ENCODE measurements around the gene LDAF1.

The LDAF1 gene

DNA sequence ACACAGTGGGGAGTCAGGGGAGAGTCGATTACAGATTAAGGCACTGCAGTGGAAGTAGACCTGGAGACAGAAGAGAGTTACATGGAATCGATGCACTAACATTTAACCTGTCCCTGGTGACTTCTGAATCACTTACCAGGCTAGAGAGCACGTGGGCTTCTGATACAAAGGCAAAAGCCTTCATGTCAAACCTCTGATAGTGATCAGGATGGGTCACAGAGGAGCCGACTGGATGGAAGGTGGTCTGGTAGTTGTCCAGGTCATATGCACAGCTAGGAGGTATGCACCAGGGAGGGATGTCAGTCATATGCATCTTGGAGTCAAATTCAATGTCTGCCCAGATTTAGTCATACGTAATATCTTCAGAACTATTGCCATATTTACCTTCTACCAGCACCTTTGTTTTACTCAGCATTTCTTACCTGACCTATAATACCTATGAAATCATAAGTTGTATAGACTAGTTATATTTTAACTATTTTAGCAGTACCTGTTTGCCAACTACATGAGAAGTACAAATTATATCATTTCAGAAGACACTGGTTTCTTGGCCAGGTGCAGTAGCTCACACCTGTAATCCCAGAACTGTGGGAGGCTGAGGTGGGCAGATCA lies 41.2 kb downstream of the LDAF1 start:
- no peak for DNase-seq

DNA sequence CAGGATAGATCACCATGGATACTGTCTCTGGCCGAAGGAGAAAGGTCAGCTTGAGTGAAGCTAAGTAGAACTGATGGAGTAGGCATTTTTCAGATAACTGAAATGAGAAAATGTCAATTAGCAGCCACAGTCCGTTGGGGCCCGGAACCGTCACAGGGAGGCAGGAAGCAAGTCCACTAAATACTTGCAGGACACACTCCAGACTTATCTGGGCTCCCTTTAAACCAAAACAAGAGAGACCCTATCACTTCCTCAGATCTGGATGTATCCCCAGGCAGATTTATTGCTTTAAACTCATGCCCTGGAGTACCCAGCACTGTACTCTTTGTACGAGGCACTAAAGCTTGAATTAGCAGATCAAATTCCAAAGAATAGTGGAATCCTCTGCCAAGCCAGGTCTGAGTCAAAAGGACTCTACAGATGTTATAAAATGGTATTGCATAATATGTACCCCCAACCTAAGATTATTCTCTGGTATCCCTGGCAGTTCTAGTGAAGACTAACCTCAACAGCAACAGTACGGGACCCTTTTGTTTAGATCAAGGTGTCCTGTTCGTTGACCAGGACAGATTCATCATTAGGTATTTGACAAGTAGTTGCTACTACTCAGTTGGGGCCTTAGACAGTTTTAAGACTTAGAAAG lies 44.8 kb downstream of the LDAF1 start:
- no peak for DNase-seq

DNA sequence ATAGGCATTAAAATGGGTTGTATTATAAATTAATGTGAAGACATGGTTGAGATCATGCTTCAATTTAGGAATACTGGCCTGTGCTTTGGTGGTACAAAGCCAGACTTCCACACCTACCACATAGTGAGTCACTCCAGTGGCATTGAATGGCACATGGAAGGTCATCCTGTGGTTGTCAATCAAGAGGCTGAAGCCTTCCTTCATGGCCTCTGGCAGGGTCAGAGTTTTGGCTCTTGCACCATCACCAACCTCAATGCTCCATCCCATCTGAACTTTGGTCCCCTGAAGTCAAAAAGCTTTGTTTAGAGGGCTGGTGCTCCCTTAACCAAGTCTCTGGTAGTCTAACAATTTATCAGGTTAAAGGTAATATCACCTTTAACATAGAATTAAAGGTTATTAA lies 46.8 kb downstream of the LDAF1 start:
- DNase-seq = no peak

DNA sequence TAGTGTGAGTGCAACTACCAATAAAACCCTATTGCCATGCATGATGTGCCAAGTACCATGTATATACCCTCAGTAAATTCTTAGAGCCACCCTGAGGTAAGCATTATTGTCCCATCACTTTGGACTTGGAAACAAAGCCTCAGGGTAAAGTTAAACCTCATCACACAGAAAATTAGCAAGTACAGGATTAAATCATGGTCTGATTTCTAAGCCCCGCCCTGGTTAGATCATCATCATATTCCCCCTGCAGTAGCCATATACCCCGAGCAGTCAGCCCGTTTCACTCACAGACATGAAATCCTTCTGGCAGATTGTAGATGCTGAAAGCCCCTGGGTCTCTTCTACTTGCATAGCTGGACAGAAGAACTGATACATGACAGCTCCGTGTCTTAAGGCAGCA lies 48.1 kb downstream of the LDAF1 start:
- no peak for DNase-seq

DNA sequence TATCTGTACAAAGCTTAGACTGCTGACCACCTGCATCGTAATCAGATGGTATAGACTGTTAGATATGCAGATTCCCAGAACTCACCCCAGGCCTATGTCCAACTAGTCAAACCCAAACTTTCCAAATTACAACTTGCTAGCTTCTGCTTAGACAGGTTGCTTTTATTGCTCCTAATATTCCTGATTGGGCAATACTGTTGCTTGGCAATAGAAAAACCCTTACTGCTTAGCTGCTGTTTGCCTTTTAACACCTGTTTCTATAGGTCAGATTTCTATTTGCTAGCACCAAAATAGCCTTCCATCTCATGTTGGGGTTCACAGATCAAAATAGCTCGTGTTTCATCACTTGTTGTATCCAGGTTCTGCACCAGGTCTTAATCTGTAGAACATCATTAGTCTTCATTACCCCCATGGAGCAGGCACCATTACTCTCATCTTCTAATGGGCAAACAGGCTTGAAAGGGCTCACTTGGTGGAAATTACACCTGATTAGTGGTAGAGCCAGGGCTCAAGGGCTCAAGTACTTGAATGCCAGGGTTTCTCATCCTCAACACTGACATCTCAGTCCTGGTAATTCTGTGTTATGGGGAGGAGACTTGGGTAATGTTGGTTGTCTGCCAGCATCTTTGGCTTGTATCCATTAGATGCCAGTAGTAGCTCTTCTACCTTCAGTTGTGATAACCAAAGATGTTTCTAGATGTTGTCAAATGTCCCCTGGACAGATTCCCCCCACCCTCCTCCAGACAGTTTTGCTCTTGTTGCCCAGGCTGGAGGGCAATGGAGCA lies 50.2 kb downstream of the LDAF1 start:
- DNase-seq = no peak

DNA sequence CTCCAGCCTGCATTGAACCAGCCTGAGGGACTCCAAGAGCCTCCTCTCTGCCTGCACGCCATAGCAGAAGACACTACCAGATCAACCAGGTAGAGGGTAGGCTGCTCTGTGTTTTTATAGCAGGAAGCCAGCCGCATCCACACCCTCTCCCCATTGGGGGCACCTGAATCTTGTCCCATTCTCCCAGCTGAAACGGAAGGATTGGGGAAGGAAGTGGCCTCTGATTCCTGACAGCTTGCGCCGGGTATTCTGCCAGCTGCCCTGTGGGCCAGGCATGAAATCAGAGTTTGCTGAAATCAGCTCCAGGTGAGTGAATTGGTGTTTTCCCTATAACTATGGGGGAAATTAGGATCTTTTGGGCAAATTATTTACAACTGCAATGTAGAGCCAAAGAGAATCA lies 53.0 kb downstream of the LDAF1 start, which contains the start of gene ZP2:
ZP2 (minus strand) TSS at position 89 of the 400 bp plus-strand sequence; CDS start at position 62, 27 bp downstream.
- no peak for DNase-seq

DNA sequence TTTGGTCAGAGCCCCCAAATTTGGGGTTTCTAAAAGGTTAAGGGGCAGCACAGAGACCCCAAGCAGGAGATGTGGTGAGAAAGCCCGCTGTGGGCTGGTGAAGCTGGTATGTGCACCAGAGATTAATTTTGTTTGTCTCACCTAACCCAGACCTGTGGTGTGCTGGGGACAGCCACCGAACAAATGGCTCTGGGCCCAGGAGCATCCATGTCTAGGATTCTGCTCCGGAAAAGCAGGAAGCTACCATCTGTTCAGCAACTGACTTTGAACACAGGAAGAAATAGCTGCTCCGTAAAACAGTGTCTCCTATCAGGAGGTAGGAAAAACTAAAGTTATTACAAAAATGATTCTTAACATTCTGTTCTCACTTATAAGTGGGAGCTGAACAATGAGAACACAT lies 55.6 kb downstream of the LDAF1 start:
- no peak for DNase-seq

DNA sequence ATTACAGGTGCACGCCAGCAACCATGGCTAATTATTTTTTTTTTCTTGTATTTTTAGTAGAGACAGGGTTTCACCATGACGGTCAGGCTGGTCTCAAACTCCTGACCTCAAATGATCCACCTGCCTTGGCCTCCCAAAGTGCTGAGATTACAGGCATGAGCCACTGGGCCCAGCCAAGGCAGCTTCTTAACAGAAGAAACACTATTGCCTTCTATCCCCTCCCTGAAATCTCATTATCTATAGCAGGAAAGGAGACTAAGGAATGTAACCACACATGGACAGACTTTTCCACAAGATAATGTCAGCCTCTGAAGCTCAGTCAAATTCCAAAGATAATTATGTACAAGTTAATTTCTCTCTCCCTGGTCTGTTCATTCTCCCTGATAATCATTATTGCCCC lies 58.6 kb downstream of the LDAF1 start:
- no peak for DNase-seq

DNA sequence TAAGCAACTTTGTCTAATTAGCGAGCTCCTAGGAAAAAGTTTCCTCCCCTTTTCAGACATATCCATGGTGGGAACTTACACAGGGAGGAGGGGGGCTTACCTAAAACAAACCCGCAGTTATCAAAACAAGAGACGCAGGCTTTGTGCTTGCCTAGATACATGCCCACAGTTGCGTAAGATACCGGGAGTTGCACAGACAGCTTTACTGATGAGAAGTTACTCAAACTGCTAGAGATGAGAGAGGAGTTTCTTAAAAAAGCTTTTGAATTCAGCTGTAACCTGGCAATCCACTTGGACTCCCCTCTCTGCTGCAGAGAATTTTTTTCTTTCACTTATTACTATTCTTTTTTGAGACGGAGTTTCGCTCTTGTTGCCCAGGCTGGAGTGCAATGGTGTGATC lies 59.7 kb downstream of the LDAF1 start:
- DNase-seq = no peak

DNA sequence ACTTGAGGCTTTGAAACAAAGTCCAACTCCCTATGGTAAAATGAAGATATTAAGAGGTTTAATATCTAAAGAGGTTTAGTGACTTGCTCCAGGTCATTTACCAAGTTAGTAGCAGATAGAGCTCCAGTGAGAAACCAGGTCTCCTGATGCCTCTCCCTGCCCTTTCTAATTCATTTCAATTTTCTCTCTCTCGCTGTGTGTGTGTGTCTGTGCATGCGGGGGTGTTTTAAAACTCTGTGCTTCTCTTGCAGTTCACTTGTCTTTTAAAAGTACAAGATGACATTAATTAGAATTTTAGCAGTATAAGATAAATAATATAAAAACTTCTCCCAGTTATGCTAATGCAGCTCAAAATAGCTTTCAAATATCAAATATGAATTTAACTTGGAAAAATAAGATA lies 61.1 kb downstream of the LDAF1 start:
- DNase-seq = no peak

DNA sequence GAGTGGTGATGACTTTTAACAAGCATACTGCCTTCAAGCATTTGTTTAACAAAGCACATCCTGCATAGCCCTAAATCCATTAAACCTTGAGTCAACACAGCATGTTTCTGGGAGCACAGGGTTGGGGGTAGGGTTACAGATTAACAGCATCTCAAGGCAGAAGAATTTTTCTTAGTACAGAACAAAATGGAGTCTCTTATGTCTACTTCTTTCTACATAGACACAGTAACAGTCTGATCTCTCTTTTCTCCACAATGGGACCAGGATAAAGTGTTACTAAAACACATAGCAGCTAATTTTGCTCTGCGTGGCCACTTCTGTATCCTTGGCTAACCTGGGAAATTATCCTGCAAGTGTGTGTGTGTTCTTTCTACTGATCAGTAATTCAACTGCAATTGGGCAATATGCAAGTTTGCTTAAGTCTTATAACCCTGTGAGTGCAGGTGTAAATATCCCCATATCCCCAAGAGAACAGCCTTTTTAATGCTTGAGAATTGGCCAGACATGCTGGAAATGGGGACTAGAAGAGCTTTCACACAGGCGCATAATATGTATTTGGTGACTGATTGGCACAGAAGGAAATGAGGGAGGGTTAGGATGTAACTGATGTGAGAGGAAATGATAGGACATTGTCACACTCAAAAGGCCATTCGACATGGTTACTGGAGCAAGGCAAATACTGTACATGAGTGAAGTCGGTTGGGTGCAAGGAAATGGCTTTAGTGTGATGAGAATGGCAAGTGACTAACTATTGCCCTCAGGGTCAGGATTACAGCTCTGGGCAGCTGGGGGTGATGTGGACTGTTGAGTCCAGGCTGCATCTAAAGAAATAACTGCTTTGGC lies 64.2 kb downstream of the LDAF1 start:
- DNase-seq = no peak

DNA sequence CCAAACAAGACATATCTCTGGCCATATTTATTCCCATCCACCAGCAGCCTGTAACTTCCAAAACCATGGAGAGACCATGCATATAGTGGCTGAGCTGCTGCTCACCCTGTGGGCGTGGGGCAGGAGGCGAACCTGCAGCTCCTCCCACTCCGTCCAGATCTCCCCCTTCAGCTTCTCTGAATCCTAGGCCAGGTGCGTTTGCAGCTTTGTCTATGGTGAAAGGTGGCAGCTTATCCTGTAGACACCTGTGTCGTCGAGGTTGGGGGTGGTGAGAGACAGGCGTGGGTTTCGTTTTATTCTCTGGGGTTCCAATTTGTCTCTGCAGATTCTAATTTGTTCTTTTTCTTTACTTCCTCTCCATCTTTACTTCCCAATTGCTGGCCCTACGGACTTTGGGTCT lies 65.3 kb downstream of the LDAF1 start:
- no peak for DNase-seq

DNA sequence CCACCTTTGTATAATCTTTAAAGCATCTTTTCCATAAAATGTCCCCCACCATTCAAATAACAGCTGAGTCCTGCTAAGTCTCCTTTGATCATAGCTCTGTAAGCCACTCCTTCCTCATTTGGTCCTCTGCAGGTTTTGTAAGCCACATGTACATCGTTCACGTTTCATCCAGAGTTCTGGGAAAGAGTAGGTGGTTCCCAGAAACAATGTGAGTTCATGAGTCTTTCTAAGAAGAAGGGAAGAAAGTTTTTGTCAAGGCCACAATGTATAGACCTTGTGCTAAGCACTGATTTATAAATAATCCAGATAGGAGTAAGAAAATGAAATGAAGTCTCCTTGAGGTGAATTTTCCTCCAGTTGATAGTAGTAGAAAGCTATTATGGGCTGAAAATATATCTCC lies 66.3 kb downstream of the LDAF1 start:
- DNase-seq = no peak

DNA sequence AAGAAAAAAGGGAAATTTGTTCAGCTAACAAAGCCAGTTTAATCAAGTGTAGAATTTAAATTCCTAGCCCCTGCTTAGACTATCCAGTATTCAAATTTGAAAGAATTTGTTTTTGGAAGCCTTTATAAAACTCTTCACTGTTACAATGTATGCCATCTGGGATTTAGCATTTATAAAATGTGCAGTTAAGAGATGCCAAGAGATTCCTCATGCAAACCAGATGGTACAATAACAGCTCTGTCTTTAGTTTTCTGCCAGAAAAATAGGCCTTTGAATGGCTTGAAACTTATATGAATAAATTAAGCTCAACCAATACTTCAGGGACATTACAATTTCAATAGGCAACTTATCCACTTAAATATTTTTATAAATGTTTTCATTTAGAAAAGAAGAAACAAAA lies 68.3 kb downstream of the LDAF1 start:
- DNase-seq = no peak

DNA sequence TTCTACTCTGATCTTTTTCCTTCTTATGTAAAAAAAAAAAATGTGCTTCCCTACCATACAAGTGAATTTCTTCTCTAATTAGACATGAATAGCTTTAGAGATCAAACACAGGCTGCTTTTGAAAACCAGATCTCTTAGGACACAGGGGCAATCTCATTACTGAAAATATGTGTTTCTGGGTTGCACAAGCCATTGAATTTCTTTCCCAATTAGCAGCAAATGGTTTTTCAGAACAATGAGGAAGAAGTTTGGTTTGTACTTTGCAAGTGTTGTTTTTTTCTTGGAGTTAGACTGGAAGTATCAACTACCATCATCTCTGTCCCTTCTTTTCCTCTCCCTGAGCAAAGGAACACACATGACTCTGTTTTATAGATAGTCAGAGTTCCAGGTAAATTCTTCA lies 69.4 kb downstream of the LDAF1 start:
- no peak for DNase-seq

DNA sequence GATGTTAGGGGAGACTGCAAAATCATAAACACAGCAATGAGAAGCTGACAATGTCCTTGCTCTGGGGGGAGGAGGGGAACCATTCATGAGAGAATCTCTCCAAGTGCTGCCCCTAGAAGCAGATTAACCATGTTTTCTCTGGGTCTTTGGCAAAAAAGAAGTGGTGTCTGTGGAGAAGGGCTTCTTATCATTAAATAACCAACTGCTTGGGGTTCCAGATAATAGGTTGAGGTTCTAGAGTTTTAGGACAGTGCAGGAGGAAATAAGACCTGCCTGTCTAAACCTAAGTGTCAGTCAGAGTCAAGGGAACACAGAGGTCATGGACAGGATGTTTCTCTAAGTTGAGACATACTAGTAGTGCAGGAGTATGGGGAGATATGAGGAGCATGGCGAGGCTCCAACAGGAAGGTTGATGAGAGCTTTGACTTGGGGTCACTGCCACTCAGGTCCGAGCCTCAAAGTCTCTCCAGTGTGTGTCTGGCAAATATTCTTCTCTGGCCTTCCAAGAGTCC lies 69.9 kb downstream of the LDAF1 start:
- DNase-seq = no peak

Data from NCI-H774 (cell line).